OCI-LY3 (cell line): ENCODE measurements around the gene AKAP1.

Experiments used
- CTCF ChIP-seq: fragments of 200-600, 300-600 bp; sonication (generic); IDR thresholded peaks from 2 replicates; pipeline ENCODE4 v1.5.1; 2014; ENCODE audit warnings: antibody characterized with exemption, low read length, low read depth
- EZH2phosphoT487 ChIP-seq: fragments of 200-600 bp; shearing (Covaris generic); IDR thresholded peaks from 2 replicates; pipeline ENCODE4 v1.6.1; 2018; ENCODE audit warnings: antibody characterized with exemption, mixed run types, low read depth

GRCh38 chr17:57105591-57105990 lies 20.5 kb downstream of the AKAP1 start:
- no peak for TF ChIP-seq CTCF
- no peak for TF ChIP-seq EZH2phosphoT487
